GM12872 (cell line): ENCODE results near the gene LGALS7B.

Experiments
- TF ChIP-seq, protein P1 (sequence below): IDR thresholded peaks from 3 replicates; pipeline ENCODE4 v1.5.1; 2011; ENCODE audit warnings: low read depth, mild to moderate bottlenecking, low read length, moderate library complexity; ENCODE audit not compliant: insufficient read depth

The LGALS7B gene

DNA sequence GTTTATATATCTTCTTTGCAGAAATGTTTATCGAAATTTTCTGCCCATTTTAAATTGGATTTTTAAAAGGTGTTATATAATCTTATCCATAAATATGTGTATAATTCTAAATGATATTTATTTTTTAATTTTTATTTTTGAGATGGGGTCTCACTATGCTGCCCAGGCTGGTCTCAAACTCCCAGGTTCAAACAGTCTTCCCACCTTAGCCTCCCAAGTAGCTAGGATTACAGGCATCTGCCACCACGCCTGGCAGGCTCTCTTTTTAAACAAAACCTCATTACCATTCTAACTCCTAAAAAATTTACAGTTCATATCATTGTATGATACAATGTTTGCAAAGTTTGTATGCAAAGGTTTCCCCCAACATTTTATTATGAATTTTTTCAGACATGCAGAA lies 7.2 kb downstream of the LGALS7B start:
- TF ChIP-seq, protein P1, sequence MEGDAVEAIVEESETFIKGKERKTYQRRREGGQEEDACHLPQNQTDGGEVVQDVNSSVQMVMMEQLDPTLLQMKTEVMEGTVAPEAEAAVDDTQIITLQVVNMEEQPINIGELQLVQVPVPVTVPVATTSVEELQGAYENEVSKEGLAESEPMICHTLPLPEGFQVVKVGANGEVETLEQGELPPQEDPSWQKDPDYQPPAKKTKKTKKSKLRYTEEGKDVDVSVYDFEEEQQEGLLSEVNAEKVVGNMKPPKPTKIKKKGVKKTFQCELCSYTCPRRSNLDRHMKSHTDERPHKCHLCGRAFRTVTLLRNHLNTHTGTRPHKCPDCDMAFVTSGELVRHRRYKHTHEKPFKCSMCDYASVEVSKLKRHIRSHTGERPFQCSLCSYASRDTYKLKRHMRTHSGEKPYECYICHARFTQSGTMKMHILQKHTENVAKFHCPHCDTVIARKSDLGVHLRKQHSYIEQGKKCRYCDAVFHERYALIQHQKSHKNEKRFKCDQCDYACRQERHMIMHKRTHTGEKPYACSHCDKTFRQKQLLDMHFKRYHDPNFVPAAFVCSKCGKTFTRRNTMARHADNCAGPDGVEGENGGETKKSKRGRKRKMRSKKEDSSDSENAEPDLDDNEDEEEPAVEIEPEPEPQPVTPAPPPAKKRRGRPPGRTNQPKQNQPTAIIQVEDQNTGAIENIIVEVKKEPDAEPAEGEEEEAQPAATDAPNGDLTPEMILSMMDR, result no peak

DNA sequence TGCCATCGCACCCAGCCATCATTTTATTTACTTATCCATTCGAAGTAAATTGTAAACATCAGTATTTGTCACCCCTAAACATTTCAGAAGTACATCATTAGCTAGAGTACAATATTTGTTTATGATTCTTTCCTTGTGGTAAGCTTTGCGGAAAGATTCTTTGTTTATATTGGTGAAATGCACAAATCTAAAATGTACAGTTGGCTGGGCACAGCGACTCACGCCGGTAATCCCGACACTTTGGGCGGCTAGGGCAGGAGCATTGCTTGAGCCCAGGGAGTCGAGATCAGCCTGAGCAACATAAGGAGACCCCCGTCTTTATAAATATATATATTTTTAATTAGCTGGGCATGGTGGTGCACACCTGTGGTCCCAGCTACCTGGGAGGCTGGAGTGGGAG lies 10.1 kb downstream of the LGALS7B start:
- TF ChIP-seq, protein P1, result no peak

DNA sequence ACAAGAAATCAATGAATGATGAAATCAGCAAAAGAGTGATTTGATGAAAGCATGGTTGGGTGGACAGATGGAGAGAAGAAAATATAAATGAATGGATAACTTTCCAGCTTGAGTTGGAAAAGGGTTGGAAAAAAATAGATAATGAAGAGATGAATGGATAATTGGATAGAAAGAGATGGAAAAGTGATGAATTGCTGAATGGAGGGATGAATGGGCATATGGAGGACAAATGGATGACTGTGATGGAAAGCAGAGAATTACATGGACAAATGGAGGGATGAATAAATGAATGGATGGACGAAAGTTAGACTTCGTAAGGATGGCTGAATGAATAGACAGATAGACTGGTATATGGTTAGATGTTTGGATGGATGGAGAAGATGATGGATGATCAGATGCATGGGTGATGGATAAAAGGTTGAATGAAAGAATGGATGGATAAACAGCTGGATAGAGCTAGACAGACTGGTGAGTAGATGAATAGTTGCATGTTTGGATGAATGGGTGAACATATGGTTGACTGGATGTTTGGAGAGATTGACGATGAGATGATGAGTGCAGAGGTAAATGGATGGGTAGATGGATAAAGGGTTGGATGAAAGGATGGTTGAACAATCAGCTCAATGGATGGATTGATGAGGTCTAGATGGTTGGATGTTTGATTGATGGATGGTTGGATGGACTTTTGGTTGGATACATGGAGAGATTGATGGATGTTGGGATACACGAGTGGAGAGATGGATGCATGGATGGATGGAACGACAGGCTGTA lies 11.8 kb downstream of the LGALS7B start:
- TF ChIP-seq, protein P1, result no peak

DNA sequence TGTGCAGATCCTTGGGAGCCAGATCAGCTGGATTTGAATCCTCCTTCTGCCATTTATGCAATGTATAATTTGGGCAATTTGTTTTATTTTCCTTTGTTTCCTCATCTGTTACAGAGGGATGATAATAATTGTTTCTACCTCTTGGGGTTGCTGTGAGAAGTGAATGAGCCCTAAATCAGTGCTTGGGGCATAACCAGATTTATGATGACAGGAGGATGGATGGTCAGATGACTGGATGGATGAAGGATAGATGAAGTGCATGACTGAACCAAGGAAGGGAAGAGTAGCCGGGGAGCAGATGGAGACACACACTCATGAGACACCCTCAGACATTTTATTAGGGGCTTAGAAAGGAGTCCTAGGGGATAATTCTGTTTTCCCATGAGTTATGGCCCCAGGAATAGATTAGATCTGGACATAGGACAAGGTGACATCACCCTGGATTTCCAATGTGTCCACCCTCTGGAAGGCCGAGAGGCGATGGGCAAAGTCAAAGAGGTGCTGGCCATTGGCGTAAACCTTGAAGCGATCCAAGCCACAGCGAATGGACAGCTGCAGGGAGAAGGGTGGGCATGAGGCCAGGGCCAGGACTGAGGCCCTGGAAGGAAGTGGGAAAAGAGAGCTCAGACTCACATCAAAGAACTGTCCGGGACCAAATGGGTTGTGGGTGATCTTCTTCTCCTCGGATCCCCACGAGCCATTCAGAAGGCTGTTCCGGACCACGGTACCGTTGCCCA lies 12.5 kb downstream of the LGALS7B start:
- TF ChIP-seq, protein P1, result no peak

DNA sequence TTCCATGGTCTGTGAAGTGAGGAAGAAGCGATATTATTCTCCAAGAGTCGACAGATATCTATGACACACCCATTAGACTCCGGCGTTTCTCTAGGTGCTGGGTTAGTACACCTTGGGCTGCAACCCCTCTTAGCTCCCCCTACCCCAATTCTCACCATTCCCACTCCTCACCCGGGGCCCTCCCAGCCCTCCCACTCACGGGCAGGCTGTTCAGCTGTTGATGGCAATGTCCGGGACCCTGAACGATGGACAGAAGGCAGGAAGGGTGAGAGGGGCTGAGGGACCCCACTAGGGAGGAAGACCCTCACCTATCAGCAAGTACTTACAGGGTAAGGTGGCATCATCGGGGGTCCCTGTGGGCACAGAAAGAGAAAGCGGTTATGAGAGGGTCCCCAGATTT lies 14.5 kb downstream of the LGALS7B start:
- TF ChIP-seq, protein P1, result no peak

DNA sequence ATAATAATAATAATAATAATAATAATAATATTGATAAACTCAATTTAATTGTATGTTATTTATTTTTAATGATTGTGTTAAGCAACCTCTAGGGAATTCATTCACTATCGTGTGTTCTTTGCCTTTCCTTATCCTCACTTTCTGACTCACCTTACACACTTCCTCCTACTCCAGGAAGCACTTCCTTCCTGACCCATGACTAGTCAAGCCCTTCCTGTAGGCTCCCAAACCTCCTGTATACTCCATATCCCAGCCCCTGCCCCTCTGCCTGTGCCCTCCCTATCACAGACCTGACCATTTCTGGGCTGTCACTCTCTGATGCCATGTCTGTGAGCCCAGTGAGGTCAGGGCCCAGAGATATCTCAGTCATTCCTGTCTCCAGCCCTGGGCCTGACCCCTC lies 16.2 kb downstream of the LGALS7B start:
- TF ChIP-seq, protein P1, result no peak

DNA sequence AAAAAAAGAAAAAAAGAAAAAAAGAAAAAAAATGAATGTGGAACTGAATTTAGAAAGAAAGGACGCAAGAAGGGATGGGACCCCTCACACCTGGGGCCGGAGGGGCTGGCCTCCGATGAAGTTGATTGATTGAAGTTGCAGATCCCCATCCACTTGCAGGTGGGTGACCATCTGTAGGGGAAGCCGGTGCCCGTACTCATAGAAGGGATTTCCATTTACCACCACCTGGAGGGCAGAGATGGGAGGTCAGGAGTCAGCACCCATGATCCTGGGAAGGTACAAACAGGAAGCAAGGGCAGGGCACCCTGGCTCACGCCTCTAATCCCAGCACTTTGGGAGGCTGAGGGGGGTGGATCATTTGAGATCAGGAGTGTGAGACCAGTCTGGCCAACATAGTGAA lies 17.4 kb downstream of the LGALS7B start:
- TF ChIP-seq, protein P1, result no peak
